ENCODE measurements around the gene NTNG1.

The NTNG1 gene

GRCh38 chr1:107467811-107468210 lies 327.0 kb downstream of the NTNG1 start:
- DNase-seq, result no peak

DNA sequence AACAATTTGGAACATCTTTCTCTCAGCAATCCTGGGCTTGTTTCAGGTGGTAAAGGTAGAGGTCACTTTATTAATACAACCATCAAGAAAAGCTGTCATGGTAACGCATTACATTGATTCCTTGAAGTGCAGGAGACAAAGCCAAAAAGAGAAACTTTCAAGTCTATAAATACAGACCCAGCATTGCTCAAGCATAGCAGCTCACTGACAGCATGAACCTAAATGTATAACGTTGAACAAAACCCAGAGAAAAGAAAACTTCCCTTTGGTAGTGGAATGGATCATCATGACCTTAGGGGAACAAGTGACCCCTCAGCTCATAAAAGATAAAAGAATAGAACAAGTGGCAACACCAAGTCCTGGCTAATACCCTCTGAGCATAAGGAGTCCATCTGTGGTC lies 332.2 kb downstream of the NTNG1 start:
- no peak for DNase-seq

DNA sequence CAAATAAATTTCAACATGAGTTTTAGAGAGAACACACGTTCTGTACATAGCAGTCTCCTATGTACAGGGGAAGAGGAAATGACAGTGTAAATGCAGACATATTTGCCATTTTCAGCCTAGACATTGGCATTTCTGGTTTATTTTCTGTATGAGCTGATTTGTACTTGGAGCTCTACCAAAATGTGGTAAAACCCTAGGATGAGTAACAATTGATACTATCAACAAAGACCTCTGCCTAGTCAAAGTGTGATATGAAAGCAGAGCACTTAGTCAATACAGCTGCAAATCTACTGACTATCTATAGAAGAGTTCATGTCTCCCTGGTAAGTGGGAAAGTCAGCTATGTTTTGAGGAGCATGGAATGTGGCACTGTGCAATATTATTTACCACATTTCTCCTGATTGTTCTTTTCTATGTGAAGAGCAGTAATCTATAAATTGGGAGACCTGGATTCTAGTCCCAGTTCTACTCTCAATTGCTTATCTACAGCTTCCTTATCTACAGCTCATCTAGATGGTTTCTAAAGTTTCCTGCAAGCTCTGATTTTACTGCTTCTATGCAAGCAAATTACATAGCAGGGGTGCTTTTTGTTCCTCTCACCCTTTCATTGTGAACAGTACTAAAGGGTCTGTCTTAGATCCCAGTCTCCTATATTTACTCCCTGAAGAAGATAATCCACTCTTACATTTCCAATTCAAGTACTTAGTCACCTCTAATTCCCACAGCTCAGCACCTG lies 334.2 kb downstream of the NTNG1 start:
- DNase-seq, result no peak

- DNase-seq, result peak; percentile 21
Measured at GRCh38 chr1:107477233-107477632, 336.4 kb downstream of the NTNG1 start.

- no peak for DNase-seq
Measured at GRCh38 chr1:107479865-107480350, 339.1 kb downstream of the NTNG1 start.

- DNase-seq, result no peak
Measured at GRCh38 chr1:107480548-107481415, 339.9 kb downstream of the NTNG1 start.

DNA sequence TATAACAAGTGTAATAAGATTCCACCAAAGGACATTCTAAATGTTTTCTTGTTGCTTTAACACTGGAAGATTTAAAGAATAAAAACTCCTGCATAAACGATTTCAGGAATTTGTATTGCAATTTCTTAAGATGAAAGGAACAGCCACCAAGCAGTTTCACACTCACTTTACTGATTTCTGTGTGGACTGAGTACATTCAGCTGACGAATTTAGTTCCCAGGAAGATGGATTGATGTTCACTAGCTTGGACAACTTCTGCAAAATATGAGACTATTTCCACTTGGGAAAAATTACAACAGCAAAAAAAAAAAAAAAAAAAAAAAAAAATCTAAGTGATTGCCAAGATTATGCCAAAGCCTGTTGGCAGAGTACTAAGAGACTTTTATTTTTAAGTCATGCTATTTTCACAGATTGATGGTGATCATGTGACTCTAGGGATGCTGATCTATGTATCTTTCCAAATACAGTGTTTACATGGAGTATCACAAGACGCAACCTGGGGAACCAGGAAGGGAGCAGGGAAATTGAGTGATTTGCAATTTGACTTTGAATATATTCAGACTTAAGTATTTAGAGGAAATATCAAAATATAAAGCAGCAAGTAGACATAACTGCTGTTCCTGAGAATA lies 341.0 kb downstream of the NTNG1 start:
- DNase-seq, result no peak

DNA sequence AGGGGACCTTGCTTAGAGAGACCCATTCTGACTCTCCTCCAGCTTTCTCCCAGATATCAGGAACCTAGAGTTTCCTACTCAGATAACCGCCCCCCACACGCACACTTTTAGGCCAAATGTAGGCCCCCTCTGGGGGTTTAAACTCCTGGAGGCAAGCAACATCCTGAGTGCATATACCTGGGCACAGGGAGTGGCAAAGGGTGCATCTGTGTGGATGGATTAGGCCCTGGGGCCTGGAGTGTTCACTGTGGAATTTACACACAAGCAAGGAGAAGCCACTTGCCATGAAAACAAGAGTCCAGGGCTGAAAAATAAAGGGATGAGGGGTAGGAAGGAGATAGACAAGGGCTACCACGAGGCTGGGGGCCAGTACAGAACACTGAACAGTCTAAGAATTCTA lies 343.1 kb downstream of the NTNG1 start:
- no peak for DNase-seq

- no peak for DNase-seq
Measured at GRCh38 chr1:107486349-107486748, 345.5 kb downstream of the NTNG1 start.

DNA sequence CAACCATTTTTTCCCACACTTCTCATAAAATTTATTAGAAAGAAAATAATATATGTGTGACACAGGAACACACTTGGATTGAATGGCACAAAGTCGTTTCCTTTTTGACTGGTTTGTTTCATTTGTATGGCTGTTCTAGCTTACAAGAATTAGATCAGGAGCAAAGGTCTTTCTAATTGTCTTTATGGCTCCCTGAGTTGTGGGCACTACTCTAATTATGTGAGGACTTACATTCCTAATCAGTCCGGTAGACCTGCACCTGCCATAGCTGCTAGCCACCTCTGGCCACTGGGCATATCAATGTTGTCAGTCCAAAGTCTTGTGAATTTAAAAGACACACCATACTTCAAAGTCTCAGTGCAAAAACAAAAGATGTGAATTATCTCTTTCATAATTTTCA lies 346.7 kb downstream of the NTNG1 start:
- DNase-seq, result no peak

GRCh38 chr1:107491582-107491981 lies 350.7 kb downstream of the NTNG1 start:
- DNase-seq, result no peak

DNA sequence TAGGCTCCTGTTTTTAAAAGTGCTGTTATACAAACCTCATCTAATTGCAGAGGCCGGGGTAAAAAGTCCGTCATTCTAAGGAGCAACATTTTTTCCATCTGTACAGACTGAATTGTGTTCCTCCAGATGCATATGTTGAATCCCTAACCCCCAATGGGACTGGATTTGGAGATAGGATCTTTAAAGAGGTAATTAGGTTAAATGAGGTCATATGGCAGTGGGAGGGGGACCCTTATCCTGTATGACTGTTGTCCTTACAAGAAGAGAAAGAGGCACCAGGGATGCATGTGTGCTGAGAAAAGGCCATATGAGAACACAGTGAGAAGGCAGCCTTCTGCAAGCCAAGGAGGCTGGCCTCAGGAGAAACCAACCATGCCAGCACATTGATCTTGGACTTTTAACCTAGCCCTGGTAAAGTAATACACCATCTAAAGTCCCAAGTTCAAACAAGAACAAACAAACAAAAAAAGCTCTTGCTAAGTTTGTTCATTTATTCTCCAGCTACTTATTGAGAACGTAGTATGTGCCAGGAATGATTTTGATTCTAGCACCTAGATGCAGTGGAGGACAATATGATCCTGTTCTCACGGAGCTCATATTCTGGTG lies 352.4 kb downstream of the NTNG1 start:
- no peak for DNase-seq

DNA sequence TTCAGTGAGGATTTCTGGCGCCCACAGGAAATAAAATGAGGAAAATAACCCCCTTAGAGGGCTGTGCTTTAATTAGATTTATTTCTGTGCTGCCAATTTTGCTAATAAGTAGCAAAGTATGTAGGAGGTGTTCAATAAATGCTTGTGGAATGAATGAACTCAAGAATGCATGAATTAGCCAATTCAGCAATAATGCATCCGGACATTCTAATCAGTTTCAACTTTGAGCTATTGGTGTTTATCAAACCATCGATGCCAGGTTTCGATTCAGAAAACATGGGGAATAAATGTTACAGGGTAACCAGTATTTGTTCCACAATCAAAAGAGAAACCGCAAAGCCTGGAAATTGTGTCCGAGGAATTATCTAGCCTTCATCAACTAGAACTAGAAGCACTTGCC lies 353.2 kb downstream of the NTNG1 start:
- no peak for DNase-seq

DNA sequence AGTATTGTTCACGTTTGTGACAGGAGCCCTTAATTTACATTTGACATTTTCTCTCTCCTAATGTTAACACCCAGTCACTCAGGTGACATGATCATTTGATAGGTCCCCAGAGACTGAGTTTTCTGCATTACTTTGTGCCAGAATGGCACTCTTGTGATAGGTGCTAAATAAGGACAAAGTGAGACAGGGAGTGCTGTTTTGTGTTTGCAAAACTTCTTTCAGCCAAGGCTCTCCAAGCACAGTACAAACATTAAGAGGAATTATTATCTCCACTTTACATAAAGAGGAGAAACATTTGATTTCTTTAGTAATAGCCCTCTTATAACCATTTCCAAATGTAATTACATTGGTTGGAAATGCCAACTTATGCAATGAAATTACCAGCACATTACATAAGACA lies 355.2 kb downstream of the NTNG1 start:
- DNase-seq, result no peak

GRCh38 chr1:107499139-107499744 lies 358.4 kb downstream of the NTNG1 start:
- no peak for DNase-seq

GRCh38 chr1:107501081-107501605 lies 360.3 kb downstream of the NTNG1 start:
- DNase-seq, result no peak

GRCh38 chr1:107510347-107510746 lies 369.5 kb downstream of the NTNG1 start:
- no peak for DNase-seq

GRCh38 chr1:107512836-107513235 lies 372.0 kb downstream of the NTNG1 start:
- no peak for DNase-seq

GRCh38 chr1:107514841-107515240 lies 374.0 kb downstream of the NTNG1 start:
- DNase-seq, result no peak

DNA sequence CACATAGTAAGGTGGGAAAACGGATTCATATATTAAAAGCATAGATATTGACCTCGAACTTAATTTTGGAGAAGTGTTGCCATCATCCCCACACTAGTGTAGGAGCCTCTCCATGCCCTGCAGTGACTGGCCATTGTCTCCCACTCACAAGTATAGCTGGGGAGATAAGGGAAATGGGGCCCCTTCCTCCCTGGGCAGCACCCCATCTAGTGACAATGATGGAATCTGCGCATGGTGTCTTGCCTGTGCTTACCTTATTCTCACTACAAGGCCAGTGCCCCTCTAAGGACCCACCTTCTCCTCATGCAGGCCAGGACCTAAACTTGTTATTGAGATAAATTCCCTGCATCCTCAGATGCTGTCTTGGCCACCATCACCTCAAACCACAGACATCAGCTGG lies 374.9 kb downstream of the NTNG1 start:
- DNase-seq, result no peak

- no peak for DNase-seq
Measured at GRCh38 chr1:107523061-107523460, 382.2 kb downstream of the NTNG1 start.

- DNase-seq, result no peak
Measured at GRCh38 chr1:107523736-107524135, 382.9 kb downstream of the NTNG1 start.

- no peak for DNase-seq
Measured at GRCh38 chr1:107524301-107524700, 383.5 kb downstream of the NTNG1 start.

Measured in OCI-M1 (cell line).